Activated CD4-positive, alpha-beta T cell treated with anti-CD3 and anti-CD28 coated beads for 24 hours (primary cell): Measurements from ENCODE around the gene RGS7.
"Not testable (repeated sequence)": the region's sequence is repeated elsewhere in the genome, so short reads cannot be mapped to it uniquely, and the experiment has no call there.

ENCODE experiments used
- DNase-seq, 2 donors: peaks; one replicate each; pipeline ENCODE4 v3.0.0-alpha.2; 2020; ENCODE audit warnings: low read depth in 2 of 2

The RGS7 gene

GRCh38 chr1:241272828-241273227 is 84.2 kb downstream of the RGS7 start:
- DNase-seq: no peak

DNA sequence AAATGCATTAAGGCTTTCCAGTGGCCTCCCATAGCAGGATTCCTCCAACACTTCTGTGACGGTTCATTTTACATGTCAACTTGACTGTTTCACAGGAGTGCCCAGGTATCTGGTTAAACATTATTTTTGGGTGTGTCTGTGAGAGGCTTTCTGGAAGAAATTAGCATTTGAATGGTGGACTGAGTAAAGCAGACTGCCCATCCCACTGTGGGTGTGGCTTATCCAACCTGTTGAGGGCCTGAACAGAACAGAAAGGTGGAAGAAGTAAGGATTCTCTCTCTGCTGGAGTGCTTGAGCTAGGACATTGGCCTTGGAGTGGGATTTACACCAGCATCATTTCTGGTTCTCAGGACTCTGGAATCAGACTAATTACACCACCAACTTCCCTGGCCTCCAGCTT is 85.6 kb downstream of the RGS7 start:
- no peak for DNase-seq

DNA sequence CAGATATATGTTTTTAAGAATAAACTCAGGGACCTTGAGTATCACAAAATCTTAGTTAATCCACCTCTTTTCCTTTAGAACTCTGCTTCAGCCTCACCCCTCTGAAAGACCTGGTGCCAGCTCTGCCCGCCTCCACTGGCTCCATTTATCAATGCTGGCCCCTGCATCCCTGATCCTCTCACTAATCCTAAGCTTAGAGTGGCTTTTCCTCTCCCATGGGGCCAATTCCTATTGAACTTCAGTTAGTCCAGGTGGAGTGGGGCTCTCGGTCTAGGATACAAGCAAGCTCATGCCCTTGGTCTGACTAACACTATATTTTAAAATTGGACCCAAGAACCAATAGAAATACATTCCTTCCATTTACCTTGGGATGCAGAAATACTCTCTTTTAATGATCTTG is 87.0 kb downstream of the RGS7 start:
- no peak for DNase-seq

GRCh38 chr1:241269116-241269515 is 87.9 kb downstream of the RGS7 start:
- no peak for DNase-seq

DNA sequence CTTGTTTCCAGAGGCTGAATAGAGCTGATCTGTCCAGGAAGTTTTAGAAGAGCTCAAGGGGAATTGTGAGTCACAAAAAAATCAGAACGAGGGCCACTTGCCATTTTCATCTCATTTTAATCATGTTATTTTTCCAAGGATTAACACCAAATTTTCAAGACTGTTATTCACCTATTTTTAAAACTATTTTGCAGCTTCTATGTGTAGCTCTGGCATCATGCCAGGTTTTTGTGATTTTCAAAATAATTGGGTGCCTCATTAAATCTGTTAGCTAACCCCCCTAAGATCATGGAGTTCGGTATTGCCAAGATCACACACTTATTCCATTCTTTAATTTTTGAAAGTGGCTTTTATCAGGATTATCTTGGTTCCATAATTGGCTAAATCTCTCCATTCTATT is 90.9 kb downstream of the RGS7 start:
- no peak for DNase-seq

DNA sequence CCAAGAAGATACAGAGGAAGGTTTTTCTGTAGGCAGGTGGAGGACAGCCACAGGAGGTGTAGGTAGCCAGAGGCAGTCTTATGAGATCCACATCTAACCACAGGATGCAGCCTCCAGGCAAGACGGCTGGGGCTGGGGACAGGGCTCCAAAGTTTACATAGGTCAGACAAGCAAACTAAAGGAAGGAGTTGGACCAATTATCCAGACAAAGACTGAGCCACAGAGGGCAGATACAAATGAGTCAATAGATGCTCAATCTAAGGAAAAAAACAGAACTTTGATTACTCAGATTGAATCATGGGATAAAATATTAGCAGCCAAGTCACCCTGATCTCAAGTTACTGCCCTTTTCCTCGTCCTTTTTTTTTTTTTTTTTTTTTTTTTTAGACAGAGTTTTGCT is 91.6 kb downstream of the RGS7 start:
- no peak for DNase-seq

GRCh38 chr1:241263346-241263745 is 93.7 kb downstream of the RGS7 start:
- DNase-seq: no peak

DNA sequence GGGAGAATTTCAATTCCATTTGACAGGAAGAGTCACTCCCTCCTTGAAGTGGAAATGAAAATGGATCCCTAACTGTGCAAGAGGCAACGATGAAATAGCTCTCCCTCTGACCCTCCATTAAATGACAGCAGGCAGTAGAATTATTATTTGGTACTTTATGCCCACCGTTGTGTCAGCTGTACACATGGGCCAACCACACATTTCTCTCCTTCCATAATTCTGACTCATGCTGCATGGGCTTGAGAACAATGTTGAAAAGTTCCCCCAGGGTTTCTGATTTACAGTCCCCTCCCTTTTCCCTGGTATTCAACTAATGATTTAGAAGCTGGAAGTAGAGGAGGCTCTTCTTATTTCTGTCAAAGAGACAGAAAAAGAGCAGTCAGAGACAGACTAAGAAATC is 103.5 kb downstream of the RGS7 start:
- no peak for DNase-seq

DNA sequence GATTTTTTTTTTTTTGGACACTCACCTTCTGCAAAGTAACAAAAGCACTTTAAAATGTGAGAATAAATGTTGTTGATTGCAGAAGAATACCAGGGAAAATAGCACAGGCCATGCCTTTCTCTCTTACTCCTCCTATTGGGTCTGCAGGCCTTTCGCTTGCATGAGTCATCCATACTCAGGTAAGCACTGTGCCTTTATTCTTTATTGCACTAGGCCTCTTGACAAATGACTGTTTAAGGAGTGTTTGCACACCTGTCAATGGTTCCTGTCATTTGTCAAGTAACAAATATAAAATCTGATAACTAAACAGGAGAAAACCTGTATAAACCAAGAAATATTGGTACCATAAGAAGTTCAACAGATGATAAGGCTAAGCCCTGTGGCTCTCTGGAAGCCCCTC is 106.5 kb downstream of the RGS7 start:
- DNase-seq: no peak

- DNase-seq: no peak
These were observed 116.9 kb downstream of the RGS7 start for GRCh38 chr1:241240069-241240468.

- DNase-seq: no peak
These were observed 119.1 kb downstream of the RGS7 start for GRCh38 chr1:241237873-241238272.

DNA sequence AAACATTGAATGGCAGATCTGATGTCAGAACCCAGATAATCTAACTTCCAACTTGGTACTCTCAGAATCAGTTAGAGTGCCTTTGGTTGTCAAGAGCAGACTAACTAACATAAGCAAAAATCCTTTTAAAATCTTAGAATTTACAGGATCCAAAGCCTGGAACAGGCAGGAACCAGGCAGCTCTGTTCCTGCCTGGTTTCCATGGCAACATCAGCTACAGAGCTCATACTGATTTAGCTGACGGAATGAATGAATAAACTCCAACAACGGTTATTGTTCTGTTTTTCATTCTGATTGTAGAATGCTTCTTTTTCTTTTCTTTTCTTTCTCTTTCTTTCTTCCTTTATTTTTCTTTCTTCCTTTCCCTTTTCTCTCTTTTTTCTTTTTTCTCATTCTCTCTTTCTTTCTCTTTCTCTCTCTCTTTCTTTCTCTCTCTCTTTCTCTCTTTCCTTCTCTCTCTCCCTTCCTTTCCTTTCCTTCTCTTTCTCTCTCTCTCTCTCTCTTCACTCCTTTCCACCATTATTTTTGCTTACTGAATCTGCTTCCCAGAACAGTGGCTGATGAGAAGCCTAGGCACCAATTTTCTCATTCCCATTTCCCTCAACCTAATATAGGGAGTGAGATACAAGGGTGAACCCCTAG is 121.6 kb downstream of the RGS7 start:
- no peak for DNase-seq

GRCh38 chr1:241229711-241230110 is 127.3 kb downstream of the RGS7 start:
- no peak for DNase-seq

DNA sequence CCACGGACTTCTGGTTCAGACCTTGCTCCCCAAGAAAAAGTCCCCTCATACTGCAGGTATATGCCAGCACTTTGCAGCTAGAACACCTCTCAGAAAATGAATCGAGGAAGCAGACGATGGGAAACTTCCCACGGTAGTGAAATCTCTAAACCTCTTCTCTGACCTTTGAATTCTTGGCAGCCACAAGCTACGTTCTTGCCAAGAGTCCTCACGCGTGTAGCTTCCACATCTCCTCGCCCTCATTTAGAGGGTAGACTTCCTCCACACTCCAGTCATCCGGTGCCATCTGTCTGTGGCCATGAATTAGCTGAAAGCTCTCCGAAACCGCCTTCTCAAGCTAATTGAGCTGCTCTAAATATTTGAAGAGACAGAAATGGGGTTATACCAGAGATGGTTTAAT is 127.8 kb downstream of the RGS7 start:
- no peak for DNase-seq

- DNase-seq: no peak
These were observed 128.7 kb downstream of the RGS7 start for GRCh38 chr1:241228339-241228738.

DNA sequence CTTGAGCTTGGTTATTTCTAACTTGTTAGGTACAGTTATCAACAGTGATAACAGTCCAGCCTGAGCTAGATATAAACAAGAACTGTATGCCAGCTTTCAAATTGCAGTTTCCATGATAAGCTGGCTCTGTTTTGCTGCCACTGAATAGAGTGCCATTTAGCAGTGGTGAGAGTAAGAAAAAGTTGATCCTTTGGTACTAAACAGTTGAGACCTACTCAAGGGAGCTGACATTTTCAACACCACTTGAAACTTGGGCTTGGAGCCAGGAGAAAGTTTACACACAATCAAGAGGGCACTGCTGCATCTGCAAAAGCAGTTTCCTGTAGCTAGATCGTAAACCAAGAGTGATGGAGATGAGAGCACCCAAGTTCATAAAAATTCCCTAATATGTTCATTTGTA is 131.3 kb downstream of the RGS7 start:
- DNase-seq: no peak

DNA sequence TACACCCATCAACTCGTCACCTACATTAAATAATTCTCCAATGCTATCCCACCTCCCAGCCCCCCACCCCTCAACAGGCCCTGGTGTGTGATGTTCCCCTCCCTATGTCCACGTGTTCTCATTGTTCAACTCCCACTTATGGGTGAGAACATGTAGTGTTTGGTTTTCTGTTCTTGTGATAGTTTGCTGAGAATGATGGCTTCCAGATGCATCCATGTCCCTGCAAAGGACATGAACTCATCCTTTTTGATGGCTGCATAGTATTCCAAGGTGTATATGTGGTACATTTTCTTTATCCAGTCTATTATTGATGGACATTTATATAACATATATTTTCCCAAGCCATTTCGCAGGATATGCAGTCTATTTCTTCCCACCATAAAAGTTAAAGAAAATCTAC is 132.8 kb downstream of the RGS7 start:
- not testable (repeated sequence) for DNase-seq

GRCh38 chr1:241222813-241223212 is 134.2 kb downstream of the RGS7 start:
- not testable (repeated sequence) for DNase-seq

GRCh38 chr1:241221319-241221718 is 135.7 kb downstream of the RGS7 start:
- DNase-seq: no peak

DNA sequence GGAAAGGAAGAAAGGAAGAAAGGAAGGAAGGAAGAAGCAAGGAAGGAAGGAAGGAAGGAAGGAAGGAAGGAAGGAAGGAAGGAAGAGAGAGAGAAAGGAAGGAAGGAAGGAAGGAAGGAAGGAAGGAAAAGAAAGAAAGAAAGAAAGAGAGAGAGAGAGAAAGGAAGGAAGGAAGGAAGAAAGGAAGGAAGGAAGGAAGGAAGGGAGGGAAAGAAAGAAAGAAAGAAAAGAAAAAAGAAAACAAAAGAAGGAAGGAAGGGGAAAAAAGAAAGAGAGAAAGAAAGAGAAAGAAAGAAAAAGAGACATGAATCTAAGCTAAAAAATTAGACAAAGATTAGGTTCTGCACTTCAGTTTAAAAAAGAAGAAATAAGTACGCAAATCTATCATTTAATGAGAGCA is 136.1 kb downstream of the RGS7 start:
- not testable (repeated sequence) for DNase-seq

DNA sequence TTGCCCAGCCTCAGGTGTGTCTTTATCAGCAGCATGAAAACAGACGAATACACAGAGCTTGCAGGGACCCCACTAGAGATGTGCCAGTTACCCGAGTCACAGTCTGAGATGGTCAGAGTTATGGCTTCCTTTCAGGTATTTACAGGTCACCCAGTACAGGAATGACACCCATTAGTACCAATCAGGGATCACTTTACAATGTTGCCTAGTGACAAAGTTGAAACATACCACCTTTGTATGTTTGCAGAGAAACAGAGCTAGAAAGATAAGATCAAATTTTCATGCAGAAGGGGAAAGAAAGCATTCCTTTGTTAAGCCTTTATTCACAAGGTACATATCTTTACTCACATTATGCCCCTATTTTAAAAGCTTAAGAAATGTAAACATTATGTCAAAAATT is 137.6 kb downstream of the RGS7 start:
- DNase-seq: no peak

DNA sequence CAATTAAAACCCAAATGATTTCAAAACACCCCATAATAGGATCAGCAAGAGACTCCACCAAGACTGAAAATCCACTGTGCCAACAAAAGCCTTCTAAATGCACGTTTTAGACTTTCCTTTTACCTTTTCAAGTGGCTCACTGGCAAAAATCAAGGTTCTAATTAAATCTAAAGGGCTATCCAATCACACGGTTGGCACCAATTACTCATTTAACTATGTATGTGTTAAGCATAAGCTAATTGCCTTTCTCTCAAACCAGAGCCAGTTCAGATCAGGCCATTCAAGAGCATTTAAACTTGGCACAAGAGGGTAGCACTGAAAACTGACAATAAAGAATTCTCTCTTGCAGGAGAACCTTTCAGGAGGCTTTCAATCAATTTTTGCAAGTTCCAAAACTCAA is 139.5 kb downstream of the RGS7 start:
- no peak for DNase-seq

DNA sequence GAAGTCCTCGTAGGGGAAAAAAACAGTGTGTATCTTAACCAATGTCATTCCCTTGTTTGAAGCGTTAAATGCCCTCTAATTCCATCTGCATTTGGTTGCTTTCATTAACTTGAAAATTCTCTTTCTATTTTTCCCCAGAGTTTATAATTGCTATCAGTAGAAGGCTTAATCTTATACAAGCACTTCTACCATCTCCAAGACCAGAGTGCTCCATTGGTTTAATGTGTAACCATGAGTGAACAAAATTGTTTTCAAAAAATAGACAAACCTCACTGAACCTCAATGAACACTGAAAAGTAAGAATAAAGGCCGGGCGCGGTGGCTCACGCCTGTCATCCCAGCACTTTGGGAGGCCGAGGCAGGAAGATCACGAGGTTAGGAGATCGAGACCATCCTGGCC is 141.3 kb downstream of the RGS7 start:
- no peak for DNase-seq

GRCh38 chr1:241215203-241215602 is 141.8 kb downstream of the RGS7 start:
- no peak for DNase-seq
